Liver (tissue), 3 donors: Measurements from ENCODE around the gene CDKL1.
A peak's percentile ranks its signal among the peaks of the same experiment; 100 is the strongest.

Experiments used
- GABPA ChIP-seq, 2 donors: IDR thresholded peaks in 1 of 2; conservative IDR thresholded peaks in 1 of 2; 2 replicates each; pipeline ENCODE4 v1.6.1; 2016; ENCODE audit warnings: antibody characterized with exemption in 2 of 2, mild to moderate bottlenecking in 1 of 2, moderate library complexity in 1 of 2
- NR2F2 ChIP-seq: IDR thresholded peaks from 2 replicates; pipeline ENCODE4 v1.6.1; 2016; ENCODE audit warnings: antibody characterized with exemption
- RAD21 ChIP-seq, 2 donors: IDR thresholded peaks; 2 replicates each; pipeline ENCODE4 v1.6.1; 2016; ENCODE audit warnings: antibody characterized with exemption in 2 of 2, mild to moderate bottlenecking in 2 of 2
- SP1 ChIP-seq: IDR thresholded peaks from 2 replicates; pipeline ENCODE4 v1.6.1; 2018; ENCODE audit warnings: antibody characterized with exemption, mild to moderate bottlenecking
- TAF1 ChIP-seq: conservative IDR thresholded peaks from 2 replicates; pipeline ENCODE4 v1.6.1; 2016; ENCODE audit warnings: antibody characterized with exemption, mild to moderate bottlenecking
- YY1 ChIP-seq: IDR thresholded peaks from 2 replicates; pipeline ENCODE4 v1.6.1; 2016; ENCODE audit warnings: antibody characterized with exemption, mild to moderate bottlenecking
- TF ChIP-seq, protein P1 (sequence below): fragments of 150-350 bp; IDR thresholded peaks from 2 replicates; pipeline ENCODE4 v1.5.1; 2017; ENCODE audit warnings: improper control_type of control experiment, low read depth, low read length; ENCODE audit not compliant: missing input control
- TF ChIP-seq, protein P2 (sequence below): IDR thresholded peaks from 2 replicates; pipeline ENCODE4 v1.6.1; 2016; ENCODE audit warnings: antibody characterized with exemption, mild to moderate bottlenecking
- TF ChIP-seq, protein P3 (sequence below): IDR thresholded peaks from 2 replicates; pipeline ENCODE4 v1.6.1; 2016; ENCODE audit warnings: antibody characterized with exemption
- TF ChIP-seq, protein P4 (sequence below): IDR thresholded peaks from 2 replicates; pipeline ENCODE4 v1.6.1; 2016; ENCODE audit warnings: antibody characterized with exemption
- donor health status: healthy.
- donor health status: healthy.

DNA sequence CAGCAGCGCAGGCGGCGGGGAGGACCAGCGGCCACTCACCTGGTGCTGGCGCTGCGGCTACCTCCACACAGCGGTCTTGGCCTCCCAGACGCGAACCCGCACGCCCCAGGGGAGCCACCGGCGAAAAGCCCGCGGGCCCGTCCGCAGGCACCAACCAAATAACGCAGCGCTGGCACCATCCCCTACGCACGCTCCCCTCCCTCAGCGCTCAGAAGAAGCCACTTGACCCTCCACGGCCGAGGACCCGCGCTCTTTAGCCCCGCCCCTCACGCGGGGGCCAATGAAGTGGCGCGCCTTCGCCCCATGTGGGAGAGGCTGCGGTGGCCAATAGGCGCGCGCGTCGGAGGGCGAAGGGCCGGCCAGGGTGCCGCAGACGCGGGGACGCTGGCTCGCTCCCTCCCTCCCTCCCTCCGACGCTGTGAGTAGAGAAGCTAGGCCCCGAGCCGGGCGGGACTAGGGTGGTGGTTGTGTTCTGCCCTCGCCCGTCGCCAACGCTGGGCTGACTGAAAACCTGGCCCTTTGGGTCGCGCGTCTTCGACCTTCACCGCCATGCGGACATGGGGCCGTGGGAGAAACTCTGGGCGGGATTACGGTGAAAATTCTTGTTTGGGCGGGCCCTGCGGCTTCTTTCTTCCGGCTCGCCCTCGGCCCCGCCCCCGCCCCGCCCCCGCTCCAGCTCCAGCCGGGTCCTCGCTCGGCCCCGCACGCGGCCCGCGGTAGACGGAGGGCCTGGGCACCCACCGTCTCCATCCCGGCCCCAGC, 84.5 kb downstream of the CDKL1 start, which contains the start of the genes DMAC2L and L2HGDH:
- TF ChIP-seq, protein P1, sequence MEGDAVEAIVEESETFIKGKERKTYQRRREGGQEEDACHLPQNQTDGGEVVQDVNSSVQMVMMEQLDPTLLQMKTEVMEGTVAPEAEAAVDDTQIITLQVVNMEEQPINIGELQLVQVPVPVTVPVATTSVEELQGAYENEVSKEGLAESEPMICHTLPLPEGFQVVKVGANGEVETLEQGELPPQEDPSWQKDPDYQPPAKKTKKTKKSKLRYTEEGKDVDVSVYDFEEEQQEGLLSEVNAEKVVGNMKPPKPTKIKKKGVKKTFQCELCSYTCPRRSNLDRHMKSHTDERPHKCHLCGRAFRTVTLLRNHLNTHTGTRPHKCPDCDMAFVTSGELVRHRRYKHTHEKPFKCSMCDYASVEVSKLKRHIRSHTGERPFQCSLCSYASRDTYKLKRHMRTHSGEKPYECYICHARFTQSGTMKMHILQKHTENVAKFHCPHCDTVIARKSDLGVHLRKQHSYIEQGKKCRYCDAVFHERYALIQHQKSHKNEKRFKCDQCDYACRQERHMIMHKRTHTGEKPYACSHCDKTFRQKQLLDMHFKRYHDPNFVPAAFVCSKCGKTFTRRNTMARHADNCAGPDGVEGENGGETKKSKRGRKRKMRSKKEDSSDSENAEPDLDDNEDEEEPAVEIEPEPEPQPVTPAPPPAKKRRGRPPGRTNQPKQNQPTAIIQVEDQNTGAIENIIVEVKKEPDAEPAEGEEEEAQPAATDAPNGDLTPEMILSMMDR: no peak
- TF ChIP-seq, protein P2, sequence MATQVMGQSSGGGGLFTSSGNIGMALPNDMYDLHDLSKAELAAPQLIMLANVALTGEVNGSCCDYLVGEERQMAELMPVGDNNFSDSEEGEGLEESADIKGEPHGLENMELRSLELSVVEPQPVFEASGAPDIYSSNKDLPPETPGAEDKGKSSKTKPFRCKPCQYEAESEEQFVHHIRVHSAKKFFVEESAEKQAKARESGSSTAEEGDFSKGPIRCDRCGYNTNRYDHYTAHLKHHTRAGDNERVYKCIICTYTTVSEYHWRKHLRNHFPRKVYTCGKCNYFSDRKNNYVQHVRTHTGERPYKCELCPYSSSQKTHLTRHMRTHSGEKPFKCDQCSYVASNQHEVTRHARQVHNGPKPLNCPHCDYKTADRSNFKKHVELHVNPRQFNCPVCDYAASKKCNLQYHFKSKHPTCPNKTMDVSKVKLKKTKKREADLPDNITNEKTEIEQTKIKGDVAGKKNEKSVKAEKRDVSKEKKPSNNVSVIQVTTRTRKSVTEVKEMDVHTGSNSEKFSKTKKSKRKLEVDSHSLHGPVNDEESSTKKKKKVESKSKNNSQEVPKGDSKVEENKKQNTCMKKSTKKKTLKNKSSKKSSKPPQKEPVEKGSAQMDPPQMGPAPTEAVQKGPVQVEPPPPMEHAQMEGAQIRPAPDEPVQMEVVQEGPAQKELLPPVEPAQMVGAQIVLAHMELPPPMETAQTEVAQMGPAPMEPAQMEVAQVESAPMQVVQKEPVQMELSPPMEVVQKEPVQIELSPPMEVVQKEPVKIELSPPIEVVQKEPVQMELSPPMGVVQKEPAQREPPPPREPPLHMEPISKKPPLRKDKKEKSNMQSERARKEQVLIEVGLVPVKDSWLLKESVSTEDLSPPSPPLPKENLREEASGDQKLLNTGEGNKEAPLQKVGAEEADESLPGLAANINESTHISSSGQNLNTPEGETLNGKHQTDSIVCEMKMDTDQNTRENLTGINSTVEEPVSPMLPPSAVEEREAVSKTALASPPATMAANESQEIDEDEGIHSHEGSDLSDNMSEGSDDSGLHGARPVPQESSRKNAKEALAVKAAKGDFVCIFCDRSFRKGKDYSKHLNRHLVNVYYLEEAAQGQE: peak; percentile 69
- peak; percentile 61 for TF ChIP-seq YY1
- TF ChIP-seq RAD21 (IDR thresholded peaks at IDR 0.05): no peak
- TF ChIP-seq, protein P3, sequence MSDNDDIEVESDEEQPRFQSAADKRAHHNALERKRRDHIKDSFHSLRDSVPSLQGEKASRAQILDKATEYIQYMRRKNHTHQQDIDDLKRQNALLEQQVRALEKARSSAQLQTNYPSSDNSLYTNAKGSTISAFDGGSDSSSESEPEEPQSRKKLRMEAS: peak; percentile 89
- peak; percentile 60 for TF ChIP-seq SP1
- TF ChIP-seq, protein P4, sequence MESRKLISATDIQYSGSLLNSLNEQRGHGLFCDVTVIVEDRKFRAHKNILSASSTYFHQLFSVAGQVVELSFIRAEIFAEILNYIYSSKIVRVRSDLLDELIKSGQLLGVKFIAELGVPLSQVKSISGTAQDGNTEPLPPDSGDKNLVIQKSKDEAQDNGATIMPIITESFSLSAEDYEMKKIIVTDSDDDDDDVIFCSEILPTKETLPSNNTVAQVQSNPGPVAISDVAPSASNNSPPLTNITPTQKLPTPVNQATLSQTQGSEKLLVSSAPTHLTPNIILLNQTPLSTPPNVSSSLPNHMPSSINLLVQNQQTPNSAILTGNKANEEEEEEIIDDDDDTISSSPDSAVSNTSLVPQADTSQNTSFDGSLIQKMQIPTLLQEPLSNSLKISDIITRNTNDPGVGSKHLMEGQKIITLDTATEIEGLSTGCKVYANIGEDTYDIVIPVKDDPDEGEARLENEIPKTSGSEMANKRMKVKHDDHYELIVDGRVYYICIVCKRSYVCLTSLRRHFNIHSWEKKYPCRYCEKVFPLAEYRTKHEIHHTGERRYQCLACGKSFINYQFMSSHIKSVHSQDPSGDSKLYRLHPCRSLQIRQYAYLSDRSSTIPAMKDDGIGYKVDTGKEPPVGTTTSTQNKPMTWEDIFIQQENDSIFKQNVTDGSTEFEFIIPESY: no peak
- TF ChIP-seq TAF1: peak; percentile 26
- TF ChIP-seq NR2F2: no peak
- peak in 1 of 2 donors; percentile 37 for TF ChIP-seq GABPA (IDR thresholded peaks at IDR 0.05 in 1 of 2, conservative IDR thresholded peaks at IDR 0.05 in 1 of 2)
